Measurements from ENCODE around the gene NFE2. TPM values are rescaled to one million over a fixed set of nuclear protein-coding genes. Genes with fewer than 3 reads are reported as not detected.
"Not testable (repeated sequence)": the region's sequence is repeated elsewhere in the genome, so short reads cannot be mapped to it uniquely, and the experiment has no call there.

The NFE2 gene
- total RNA-seq, 3 donors from 2014 or later, result 0.25 to 0.31 TPM; not detected in 1

- Histone ChIP-seq H3K4me3 (no peak overlapping the region), H3K4me1 (ENCODE audit: low read depth) (peaks cover 51% of the 10 kb centered on the region), H3K9me3 (no peaks in the 10 kb centered on the region), H3K36me3 (ENCODE audit: low read depth) (no peaks in the 10 kb centered on the region)
- no peak for DNase-seq
- ATAC-seq, result peak; percentile 9
- intact Hi-C loops (cut with DNase I, micrococcal nuclease), result no loop called here
- TF ChIP-seq CTCF (IDR thresholded peaks at IDR 0.05), result no peak
These were observed 13.3 kb downstream of the NFE2 start for GRCh38 chr12:54287261-54288157.

- ATAC-seq (peak; percentile 48), DNase-seq (no peak)
- H3K4me3 ChIP-seq, result no peak overlapping the region
- peaks cover 63% of the 10 kb centered on the region for H3K4me1 ChIP-seq (ENCODE audit: low read depth)
- TF ChIP-seq CTCF (IDR thresholded peaks at IDR 0.05), result no peak
- intact Hi-C loops (cut with DNase I, micrococcal nuclease), result no loop called here
- H3K9me3 ChIP-seq, result no peaks in the 10 kb centered on the region
- H3K36me3 ChIP-seq (ENCODE audit: low read depth), result no peaks in the 10 kb centered on the region
These were observed 14.5 kb downstream of the NFE2 start for GRCh38 chr12:54286042-54287030.

GRCh38 chr12:54285150-54286041 lies 15.4 kb downstream of the NFE2 start:
- intact Hi-C loops (cut with DNase I, micrococcal nuclease), result no loop called here
- Histone ChIP-seq H3K4me1 (ENCODE audit: low read depth) (peaks cover 63% of the 10 kb centered on the region), H3K4me3 (no peak overlapping the region), H3K36me3 (ENCODE audit: low read depth) (peaks cover 2% of the 10 kb centered on the region), H3K9me3 (no peaks in the 10 kb centered on the region)
- no peak for DNase-seq
- no peak for ATAC-seq
- no peak for TF ChIP-seq CTCF (IDR thresholded peaks at IDR 0.05)

GRCh38 chr12:54284070-54284780 lies 16.6 kb downstream of the NFE2 start:
- not testable (repeated sequence) for H3K4me3 ChIP-seq; H3K36me3 ChIP-seq (ENCODE audit: low read depth); ATAC-seq

GRCh38 chr12:54282949-54283593 lies 17.7 kb downstream of the NFE2 start:
- TF ChIP-seq CTCF (IDR thresholded peaks at IDR 0.05), result no peak
- H3K4me1 ChIP-seq (ENCODE audit: low read depth), result peaks cover 63% of the 10 kb centered on the region
- ATAC-seq, result no peak
- DNase-seq, result peak in 2 of 3 donors; percentile 58 to 59
- H3K36me3 ChIP-seq (ENCODE audit: low read depth), result peaks cover 3% of the 10 kb centered on the region
- H3K4me3 ChIP-seq, result no peak overlapping the region
- intact Hi-C loops (cut with DNase I, micrococcal nuclease), result no loop called here
- no peaks in the 10 kb centered on the region for H3K9me3 ChIP-seq

More at GRCh38 chr12:54284070-54284780, 16.6 kb downstream of the NFE2 start:
- intact Hi-C loops (cut with DNase I, micrococcal nuclease); DNase-seq; H3K9me3 ChIP-seq: not testable (repeated sequence)
- H3K4me1 ChIP-seq (ENCODE audit: low read depth), result peaks cover 63% of the 10 kb centered on the region

GRCh38 chr12:54281694-54282093 lies 19.1 kb downstream of the NFE2 start:
- not testable (repeated sequence) for H3K36me3 ChIP-seq (ENCODE audit: low read depth)

GRCh38 chr12:54281261-54281638 lies 19.6 kb downstream of the NFE2 start:
- ATAC-seq; intact Hi-C loops (cut with DNase I, micrococcal nuclease): not testable (repeated sequence)

More at GRCh38 chr12:54281694-54282093, 19.1 kb downstream of the NFE2 start:
- H3K4me3 ChIP-seq, result peak overlapping the region; percentile 63
- H3K4me1 ChIP-seq (ENCODE audit: low read depth), result peaks cover 59% of the 10 kb centered on the region
- H3K9me3 ChIP-seq; ATAC-seq; intact Hi-C loops (cut with DNase I, micrococcal nuclease); DNase-seq: not testable (repeated sequence)

More at GRCh38 chr12:54281261-54281638, 19.6 kb downstream of the NFE2 start:
- H3K9me3 ChIP-seq; H3K36me3 ChIP-seq (ENCODE audit: low read depth); DNase-seq: not testable (repeated sequence)
- H3K4me1 ChIP-seq (ENCODE audit: low read depth), result peaks cover 59% of the 10 kb centered on the region
- peak overlapping the region; percentile 63 for H3K4me3 ChIP-seq
